ENCODE data around the gene FCN1.

FCN1 gene

DNA sequence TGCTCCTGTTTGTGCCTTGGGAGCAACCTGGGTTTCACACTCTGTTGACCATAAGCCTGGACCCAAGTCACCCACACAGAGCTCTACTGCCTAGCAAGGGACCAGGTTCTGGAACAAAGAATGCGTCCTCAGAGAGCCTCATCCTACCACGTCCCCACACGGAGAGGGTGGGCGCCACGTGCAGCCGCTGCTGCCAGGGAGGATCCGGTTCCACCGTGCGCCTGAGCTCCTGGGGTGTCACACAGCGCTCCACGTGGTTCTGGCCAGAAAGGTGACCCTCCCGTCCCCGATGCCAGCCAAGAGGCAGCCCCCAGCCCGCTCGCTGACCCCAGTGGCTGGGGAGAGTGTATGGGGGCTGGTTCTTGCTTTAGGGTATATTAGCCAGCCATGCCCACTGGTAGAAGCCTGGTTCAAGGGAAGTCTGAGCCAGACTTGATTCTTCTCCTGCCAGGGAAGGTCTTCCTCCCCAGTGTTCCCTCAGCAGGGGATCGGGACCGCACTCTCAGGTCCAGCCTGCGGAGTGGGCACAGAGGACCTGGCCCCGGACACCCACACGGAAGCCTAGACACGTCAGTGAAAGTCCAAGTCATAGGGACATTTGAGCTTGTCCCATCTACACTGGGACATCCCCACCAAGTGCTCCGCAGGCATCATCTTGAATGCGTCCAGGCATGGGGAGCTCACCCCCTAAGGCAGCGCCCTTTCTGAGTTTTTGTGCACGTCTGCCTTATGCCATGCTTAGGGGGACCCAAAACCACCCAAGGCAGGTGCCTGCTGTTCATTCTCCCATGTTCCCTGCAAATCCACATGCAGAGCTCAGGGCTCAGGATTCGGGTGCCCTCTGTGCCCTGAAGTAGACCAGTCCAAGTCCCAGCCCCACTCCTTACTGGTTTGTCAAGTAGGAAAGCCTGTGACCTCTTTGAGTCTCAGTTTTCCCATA, 2.4 kb downstream of the FCN1 start:
- DNase-seq (ENCODE audit: low read depth in 1 of 2, low spot score in 1 of 2) = no peak

GRCh38 chr9:134914501-134914834, 3.2 kb downstream of the FCN1 start:
- no peak for DNase-seq (ENCODE audit: low read depth in 1 of 2, low spot score in 1 of 2)

DNA sequence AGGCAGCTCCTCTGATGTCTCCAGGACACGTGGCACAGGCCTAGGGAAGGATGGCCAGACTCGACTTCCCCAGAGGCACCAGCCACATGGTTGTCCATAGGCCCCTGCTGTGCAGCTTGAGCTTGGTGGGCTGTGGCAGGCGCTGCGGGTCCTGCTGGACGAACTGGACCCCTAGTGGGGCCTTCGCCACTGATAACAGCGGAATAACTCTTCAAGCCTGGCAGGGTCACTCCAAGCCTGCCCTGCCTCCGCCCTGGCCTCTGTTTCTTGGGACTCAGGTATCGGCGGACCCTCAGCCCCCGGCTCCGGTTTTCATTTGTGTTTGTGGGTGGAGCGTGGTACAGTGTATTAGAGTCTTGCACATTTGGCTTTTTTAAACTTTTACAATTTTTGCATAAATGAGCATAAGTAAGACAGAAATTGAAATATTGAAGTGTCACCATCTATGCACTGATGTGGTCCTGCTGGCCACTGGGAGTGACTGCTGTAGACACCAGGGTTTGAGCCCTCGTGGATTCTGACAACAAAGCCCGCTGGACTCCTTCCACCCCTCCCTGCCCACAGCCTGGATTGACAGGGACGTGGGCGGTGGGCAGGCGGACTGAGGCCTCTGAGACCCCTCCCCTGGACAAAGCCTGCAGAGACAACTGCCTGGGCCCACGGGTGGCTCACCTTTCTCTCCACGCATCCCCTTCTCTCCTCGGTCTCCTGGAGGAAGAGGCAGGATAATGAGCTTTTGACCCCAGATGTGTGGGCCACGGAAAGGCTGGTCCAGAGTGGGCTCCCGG, 3.8 kb downstream of the FCN1 start:
- no peak for DNase-seq (ENCODE audit: low read depth in 1 of 2, low spot score in 1 of 2)

DNA sequence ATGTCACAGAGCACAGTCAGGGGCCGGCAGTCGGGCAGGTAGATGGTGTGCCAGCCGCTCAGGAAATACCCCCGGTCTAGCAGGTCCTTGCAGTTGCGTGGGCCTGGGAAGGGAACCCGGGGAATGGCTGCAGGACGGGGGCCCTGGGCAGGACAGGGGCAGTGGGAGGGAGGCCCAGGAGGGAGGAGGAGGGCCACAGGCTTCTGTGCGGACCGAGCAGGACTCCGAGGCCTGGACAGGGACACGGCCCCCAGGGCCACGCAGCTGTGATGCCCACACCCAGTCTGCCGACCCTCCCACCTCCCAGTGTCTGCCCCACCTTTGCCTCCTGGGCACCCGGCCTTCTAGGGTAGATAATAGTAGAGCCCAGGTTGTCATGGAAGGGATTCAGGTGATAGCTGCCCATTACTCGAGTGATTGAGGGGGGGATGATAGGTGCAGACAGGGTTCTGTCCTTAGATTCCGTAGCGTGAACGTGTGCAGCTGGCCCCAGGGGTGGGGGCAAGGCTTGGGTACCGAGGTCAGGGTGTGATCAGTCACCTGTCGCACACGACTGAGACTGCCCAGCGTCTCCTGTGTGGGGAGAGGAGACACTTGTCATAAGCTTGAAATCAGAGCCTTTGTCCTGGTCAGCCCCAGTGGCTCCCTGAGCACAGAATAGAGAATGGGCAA, 4.5 kb downstream of the FCN1 start:
- no peak for DNase-seq (ENCODE audit: low read depth in 1 of 2, low spot score in 1 of 2)

GRCh38 chr9:134912126-134912840, 5.4 kb downstream of the FCN1 start:
- DNase-seq (ENCODE audit: low read depth in 1 of 2, low spot score in 1 of 2) = no peak

DNA sequence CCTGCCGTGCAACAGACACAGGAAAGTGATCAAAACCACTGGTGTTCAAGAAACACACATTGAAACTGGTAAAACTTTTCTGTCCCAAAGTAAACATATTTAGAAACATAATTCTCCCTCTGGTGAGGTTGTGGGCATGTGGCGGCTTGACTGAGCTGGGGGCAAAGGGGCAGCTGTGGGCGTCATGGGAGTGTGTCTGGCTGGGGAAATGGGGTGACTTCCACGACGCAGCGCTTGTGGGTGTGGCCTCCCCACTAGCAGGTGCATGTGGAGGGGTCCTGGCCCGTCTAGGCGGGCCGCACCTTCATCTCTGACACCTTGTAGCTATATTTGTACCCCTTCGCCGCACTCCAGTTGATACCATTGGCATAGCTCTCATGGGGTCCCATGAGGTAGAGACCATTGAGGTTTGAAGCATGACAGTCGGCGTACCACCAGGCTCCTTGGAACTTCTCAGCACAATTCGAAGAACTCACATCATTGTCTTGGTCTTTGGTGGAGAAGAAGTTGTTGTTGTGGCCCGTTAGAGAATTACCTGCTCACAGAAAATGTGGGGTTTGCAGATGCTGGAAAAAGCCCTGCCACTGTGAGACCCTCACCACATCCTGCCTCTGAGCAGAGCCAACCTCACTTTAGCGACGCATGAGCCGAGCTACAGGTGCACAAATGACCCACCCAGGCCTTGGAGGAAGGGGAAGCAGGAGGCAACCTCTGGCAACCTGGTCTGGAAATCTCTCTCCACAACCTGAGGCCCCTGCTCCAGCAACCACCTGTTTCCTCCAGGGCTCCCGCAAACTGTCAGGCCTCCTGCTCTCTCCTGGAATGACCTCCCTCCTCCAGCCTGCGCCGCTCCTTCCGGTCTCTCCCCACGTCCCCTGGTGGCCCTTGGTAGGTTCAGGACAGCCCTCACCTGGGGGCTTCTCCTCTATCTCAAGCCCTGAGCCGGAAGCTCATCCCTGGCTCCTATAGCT, 7.9 kb downstream of the FCN1 start:
- DNase-seq (ENCODE audit: low read depth in 1 of 2, low spot score in 1 of 2) = no peak

GRCh38 chr9:134908524-134909309, 9.0 kb downstream of the FCN1 start:
- no peak for DNase-seq (ENCODE audit: low read depth in 1 of 2, low spot score in 1 of 2)

GRCh38 chr9:134902936-134903335, 14.8 kb downstream of the FCN1 start:
- DNase-seq (ENCODE audit: low read depth in 1 of 2, low spot score in 1 of 2) = no peak

GRCh38 chr9:134899818-134900217, 17.9 kb downstream of the FCN1 start:
- no peak for DNase-seq (ENCODE audit: low read depth in 1 of 2, low spot score in 1 of 2)

- DNase-seq (ENCODE audit: low read depth in 1 of 2, low spot score in 1 of 2) = no peak
Measured at GRCh38 chr9:134899168-134899567, 18.5 kb downstream of the FCN1 start.

GRCh38 chr9:134898319-134898718, 19.4 kb downstream of the FCN1 start:
- DNase-seq (ENCODE audit: low read depth in 1 of 2, low spot score in 1 of 2) = no peak

GRCh38 chr9:134897584-134898170, 20.0 kb downstream of the FCN1 start:
- DNase-seq (ENCODE audit: low read depth in 1 of 2, low spot score in 1 of 2) = no peak

GRCh38 chr9:134896834-134897583, 20.7 kb downstream of the FCN1 start:
- no peak for DNase-seq (ENCODE audit: low read depth in 1 of 2, low spot score in 1 of 2)

- DNase-seq (ENCODE audit: low read depth in 1 of 2, low spot score in 1 of 2) = no peak
Measured at GRCh38 chr9:134895908-134896833, 21.5 kb downstream of the FCN1 start.

- no peak for DNase-seq (ENCODE audit: low read depth in 1 of 2, low spot score in 1 of 2)
Measured at GRCh38 chr9:134895567-134895907, 22.2 kb downstream of the FCN1 start.

GRCh38 chr9:134895097-134895496, 22.6 kb downstream of the FCN1 start:
- no peak for DNase-seq (ENCODE audit: low read depth in 1 of 2, low spot score in 1 of 2)
